NB4 (cell line): Measurements from ENCODE around the gene TMEM239.
"Not testable (repeated sequence)": the region's sequence is repeated elsewhere in the genome, so short reads cannot be mapped to it uniquely, and the experiment has no call there.

Experiments used
- DNase-seq: peaks from one replicate; pipeline ENCODE4 v3.0.0; 2010; ENCODE audit warnings: low read depth
- H3K4me3 ChIP-seq: one replicate; pipeline ENCODE4 v1.5.1; 2011; ENCODE audit warnings: mild to moderate bottlenecking, low read depth, low read length, moderate library complexity
- CTCF ChIP-seq: IDR thresholded peaks from one replicate; pipeline ENCODE4 v1.5.1; 2012; ENCODE audit warnings: low read depth, low read length
- MAX ChIP-seq: IDR thresholded peaks from 2 replicates; pipeline ENCODE4 v1.6.1; 2011; ENCODE audit warnings: low read depth, low read length
- MYC ChIP-seq: IDR thresholded peaks from 2 replicates; pipeline ENCODE4 v1.6.1; 2011; ENCODE audit warnings: low read depth, low read length
- POLR2A ChIP-seq: IDR thresholded peaks from 2 replicates; pipeline ENCODE4 v1.6.1; 2011; ENCODE audit warnings: mild to moderate bottlenecking; ENCODE audit not compliant: insufficient read length; ENCODE audit errors: extremely low read depth

Gene TMEM239

GRCh38 chr20:2816030-2816582 lies at the start of gene TMEM239:
Gene TMEM239 (plus strand): TSS chr20:2816364. CDS start chr20:2816555, 191 bp downstream.
- TF ChIP-seq MYC (no peak), MAX (no peak), POLR2A (no peak), CTCF (no peak)
- H3K4me3 ChIP-seq = no peak within 1 kb of the TSS

GRCh38 chr20:2767768-2768631 lies 48.2 kb upstream of the TMEM239 start:
- DNase-seq = no peak
- no peak overlapping the region for H3K4me3 ChIP-seq
- TF ChIP-seq MYC (no peak), CTCF (no peak), POLR2A (no peak), MAX (no peak)

More at GRCh38 chr20:2816030-2816582, at the start of gene TMEM239:
- DNase-seq = no peak

- DNase-seq = no peak
- no peak for TF ChIP-seq MAX
- no peak for TF ChIP-seq POLR2A
- TF ChIP-seq MYC = no peak
- TF ChIP-seq CTCF = no peak
- no peak overlapping the region for H3K4me3 ChIP-seq
Measured at GRCh38 chr20:2768632-2769015, 47.5 kb upstream of the TMEM239 start.

- not testable (repeated sequence) for DNase-seq
Measured at GRCh38 chr20:2770091-2770490, 46.1 kb upstream of the TMEM239 start.

GRCh38 chr20:2771631-2772080 lies 44.5 kb upstream of the TMEM239 start:
- H3K4me3 ChIP-seq = no peak overlapping the region
- no peak for DNase-seq
- TF ChIP-seq MYC (no peak), MAX (no peak), POLR2A (no peak), CTCF (no peak)

More at GRCh38 chr20:2770091-2770490, 46.1 kb upstream of the TMEM239 start:
- H3K4me3 ChIP-seq = not testable (repeated sequence)

GRCh38 chr20:2773812-2774211 lies 42.4 kb upstream of the TMEM239 start:
- no peak for DNase-seq
- H3K4me3 ChIP-seq = no peak overlapping the region
- TF ChIP-seq MYC (no peak), CTCF (no peak), MAX (no peak), POLR2A (no peak)
